ENCODE results near the gene AGBL3. TPM values are rescaled to one million over a fixed set of nuclear protein-coding genes. Genes with fewer than 3 reads are reported as not detected.

The AGBL3 gene
- total and polyA plus RNA-seq, 9 of the 15 experiments (the other 6 are each of a cell fraction or from before 2014, with no cell fraction given) = 0.54 to 2.9 (median 1.7) TPM

DNA sequence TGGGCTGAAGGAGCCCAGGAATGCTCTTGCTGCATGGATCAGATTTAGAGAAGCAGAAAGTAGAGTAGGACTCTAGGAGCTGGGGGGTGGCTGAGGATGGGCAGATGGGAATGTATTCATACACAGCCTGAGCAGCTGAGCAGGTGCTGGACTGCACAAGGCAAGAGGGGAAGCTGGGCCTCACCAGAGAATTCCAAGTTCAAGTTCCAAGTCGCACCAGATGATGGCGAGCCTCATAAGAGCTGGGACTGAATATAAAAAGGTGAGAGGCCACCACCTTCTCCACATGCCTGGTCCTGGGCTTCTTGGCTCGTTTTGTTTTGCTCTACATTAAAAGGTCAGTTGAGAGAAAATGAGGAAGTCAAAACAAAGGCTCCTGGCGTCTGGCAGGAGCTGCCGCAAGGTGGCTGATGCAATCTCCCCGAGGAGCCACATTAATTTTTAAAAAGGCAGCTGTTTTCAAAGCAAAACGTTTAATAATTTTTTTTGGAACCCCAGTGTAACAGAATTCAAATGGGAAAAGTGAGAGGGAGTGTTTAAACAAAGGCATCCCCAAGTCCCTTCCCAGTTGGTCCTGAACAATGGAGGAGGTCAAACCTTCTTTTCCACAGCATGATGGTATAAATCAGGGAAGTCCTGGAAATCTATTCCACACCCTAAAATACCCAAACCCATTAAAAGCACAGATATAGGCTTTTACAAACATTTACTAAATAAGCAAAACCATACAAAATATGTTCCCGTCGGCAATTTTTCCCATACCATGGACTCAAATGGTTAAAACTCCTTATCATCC lies 174.7 kb downstream of the AGBL3 start (continued):
- TF ChIP-seq, protein P1, sequence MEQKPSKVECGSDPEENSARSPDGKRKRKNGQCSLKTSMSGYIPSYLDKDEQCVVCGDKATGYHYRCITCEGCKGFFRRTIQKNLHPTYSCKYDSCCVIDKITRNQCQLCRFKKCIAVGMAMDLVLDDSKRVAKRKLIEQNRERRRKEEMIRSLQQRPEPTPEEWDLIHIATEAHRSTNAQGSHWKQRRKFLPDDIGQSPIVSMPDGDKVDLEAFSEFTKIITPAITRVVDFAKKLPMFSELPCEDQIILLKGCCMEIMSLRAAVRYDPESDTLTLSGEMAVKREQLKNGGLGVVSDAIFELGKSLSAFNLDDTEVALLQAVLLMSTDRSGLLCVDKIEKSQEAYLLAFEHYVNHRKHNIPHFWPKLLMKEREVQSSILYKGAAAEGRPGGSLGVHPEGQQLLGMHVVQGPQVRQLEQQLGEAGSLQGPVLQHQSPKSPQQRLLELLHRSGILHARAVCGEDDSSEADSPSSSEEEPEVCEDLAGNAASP (IDR thresholded peaks at IDR 0.05) = no peak
- no peak for TF ChIP-seq NELFE (IDR thresholded peaks at IDR 0.05; ENCODE audit: insufficient read depth, insufficient read length)
- no peak for TF ChIP-seq ZZZ3 (IDR thresholded peaks at IDR 0.05)
- no peak for TF ChIP-seq GATAD2A (IDR thresholded peaks at IDR 0.05)
- no peak; a peak in 1 of 4 replicates for TF ChIP-seq CSDE1 (IDR thresholded peaks at IDR 0.05)
- peak; percentile 48; the same call in 1 of the 2 replicates for TF ChIP-seq ARID1B (IDR thresholded peaks at IDR 0.05)
- no peak for TF ChIP-seq ELF4 (CRISPR knock-in tag; IDR thresholded peaks at IDR 0.05)
- TF ChIP-seq, protein P2, sequence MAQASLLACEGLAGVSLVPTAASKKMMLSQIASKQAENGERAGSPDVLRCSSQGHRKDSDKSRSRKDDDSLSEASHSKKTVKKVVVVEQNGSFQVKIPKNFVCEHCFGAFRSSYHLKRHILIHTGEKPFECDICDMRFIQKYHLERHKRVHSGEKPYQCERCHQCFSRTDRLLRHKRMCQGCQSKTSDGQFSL (CRISPR knock-in tag; IDR thresholded peaks at IDR 0.05) = no peak
- TF ChIP-seq, protein P2 (tag; IDR thresholded peaks at IDR 0.05) = peak in 1 of 2 experiments; percentile 63; a peak in 2 of 4 replicates
- no peak for TF ChIP-seq NONO (IDR thresholded peaks at IDR 0.05; ENCODE audit: low read depth in 2 of 2, low read length in 1 of 2)
- no peak for TF ChIP-seq BCL6 (CRISPR knock-in tag; IDR thresholded peaks at IDR 0.05)
- no peak for TF ChIP-seq SAP30 (IDR thresholded peaks at IDR 0.05; ENCODE audit: borderline replicate concordance, insufficient read depth, low read depth, low read length, poor library complexity, severe bottlenecking)
- TF ChIP-seq ATF7 (IDR thresholded peaks at IDR 0.05) = peak; percentile 81
- 0 out of 2 replicates have a peak, but pooled peaks have one; percentile 56 for TF ChIP-seq GABPB1 (CRISPR knock-in tag; IDR thresholded peaks at IDR 0.05)
- peak; percentile 31 to 46 for TF ChIP-seq RAD21 (CRISPR knock-in tag; conservative IDR thresholded peaks at IDR 0.05 in 1 of 2, IDR thresholded peaks at IDR 0.05 in 1 of 2)
- TF ChIP-seq ZNF224 (CRISPR knock-in tag; IDR thresholded peaks at IDR 0.05) = no peak
- no peak for TF ChIP-seq ZNF77 (CRISPR knock-in tag; IDR thresholded peaks at IDR 0.05)
- TF ChIP-seq, protein P3, sequence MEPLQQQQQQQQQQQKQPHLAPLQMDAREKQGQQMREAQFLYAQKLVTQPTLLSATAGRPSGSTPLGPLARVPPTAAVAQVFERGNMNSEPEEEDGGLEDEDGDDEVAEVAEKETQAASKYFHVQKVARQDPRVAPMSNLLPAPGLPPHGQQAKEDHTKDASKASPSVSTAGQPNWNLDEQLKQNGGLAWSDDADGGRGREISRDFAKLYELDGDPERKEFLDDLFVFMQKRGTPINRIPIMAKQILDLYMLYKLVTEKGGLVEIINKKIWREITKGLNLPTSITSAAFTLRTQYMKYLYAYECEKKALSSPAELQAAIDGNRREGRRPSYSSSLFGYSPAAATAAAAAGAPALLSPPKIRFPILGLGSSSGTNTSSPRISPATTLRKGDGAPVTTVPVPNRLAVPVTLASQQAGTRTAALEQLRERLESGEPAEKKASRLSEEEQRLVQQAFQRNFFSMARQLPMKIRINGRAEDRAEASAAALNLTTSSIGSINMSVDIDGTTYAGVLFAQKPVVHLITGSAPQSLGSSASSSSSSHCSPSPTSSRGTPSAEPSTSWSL (CRISPR knock-in tag; IDR thresholded peaks at IDR 0.05; ENCODE audit: borderline replicate concordance) = no peak
- TF ChIP-seq, protein P4, sequence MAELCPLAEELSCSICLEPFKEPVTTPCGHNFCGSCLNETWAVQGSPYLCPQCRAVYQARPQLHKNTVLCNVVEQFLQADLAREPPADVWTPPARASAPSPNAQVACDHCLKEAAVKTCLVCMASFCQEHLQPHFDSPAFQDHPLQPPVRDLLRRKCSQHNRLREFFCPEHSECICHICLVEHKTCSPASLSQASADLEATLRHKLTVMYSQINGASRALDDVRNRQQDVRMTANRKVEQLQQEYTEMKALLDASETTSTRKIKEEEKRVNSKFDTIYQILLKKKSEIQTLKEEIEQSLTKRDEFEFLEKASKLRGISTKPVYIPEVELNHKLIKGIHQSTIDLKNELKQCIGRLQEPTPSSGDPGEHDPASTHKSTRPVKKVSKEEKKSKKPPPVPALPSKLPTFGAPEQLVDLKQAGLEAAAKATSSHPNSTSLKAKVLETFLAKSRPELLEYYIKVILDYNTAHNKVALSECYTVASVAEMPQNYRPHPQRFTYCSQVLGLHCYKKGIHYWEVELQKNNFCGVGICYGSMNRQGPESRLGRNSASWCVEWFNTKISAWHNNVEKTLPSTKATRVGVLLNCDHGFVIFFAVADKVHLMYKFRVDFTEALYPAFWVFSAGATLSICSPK (IDR thresholded peaks at IDR 0.05; ENCODE audit: borderline replicate concordance) = no peak
- TF ChIP-seq KDM4B (IDR thresholded peaks at IDR 0.05; ENCODE audit: borderline replicate concordance in 2 of 2, low read depth in 1 of 2) = no peak
- TF ChIP-seq, protein P5, sequence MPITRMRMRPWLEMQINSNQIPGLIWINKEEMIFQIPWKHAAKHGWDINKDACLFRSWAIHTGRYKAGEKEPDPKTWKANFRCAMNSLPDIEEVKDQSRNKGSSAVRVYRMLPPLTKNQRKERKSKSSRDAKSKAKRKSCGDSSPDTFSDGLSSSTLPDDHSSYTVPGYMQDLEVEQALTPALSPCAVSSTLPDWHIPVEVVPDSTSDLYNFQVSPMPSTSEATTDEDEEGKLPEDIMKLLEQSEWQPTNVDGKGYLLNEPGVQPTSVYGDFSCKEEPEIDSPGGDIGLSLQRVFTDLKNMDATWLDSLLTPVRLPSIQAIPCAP (CRISPR knock-in tag; IDR thresholded peaks at IDR 0.05; ENCODE audit: borderline replicate concordance) = no peak
- no peak for TF ChIP-seq NFATC3 (IDR thresholded peaks at IDR 0.05)
